ENCODE results near the gene CNIH1.
"Not testable (repeated sequence)": the region's sequence is repeated elsewhere in the genome, so short reads cannot be mapped to it uniquely, and the experiment has no call there.

Gene CNIH1

GRCh38 chr14:54383835-54384234, 57.3 kb downstream of the CNIH1 start:
- no peak for DNase-seq (ENCODE audit: low read depth, low spot score)

DNA sequence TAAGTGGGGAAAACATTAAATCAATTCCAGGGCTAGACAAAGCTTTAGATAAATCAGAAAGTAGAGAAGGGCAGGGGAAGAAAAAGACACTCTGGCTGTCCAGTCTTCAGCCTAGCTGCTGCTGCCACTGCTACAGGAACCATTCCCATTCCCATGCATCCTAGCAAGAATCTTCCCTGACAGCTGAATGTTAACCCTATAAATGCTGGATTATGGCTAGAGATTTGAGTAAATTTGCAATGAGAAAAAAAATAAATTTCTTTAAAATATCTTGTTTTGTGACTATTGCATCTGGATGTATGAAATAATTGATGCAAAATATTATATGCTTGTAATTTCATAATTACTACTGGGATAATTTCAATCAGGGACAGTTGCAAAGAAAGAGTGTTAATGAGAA, 59.4 kb downstream of the CNIH1 start:
- no peak for DNase-seq (ENCODE audit: low read depth, low spot score)

DNA sequence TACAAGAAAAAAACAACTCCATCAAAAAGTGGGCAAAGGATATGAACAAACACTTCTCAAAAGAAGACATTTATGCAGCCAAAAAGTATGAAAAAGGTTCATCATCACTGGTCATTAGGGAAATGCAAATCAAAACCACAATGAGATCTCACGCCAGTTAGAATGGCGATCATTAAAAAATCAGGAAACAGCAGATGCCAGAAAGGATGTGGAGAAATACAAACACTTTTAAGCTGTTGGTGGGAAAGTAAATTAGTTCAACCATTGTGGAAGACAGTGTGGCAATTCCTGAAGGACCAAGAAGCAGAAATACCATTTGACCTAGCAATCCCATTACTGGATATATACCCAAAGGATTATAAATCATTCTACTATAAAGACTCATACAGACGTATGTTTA, 60.6 kb downstream of the CNIH1 start:
- not testable (repeated sequence) for DNase-seq (ENCODE audit: low read depth, low spot score)

GRCh38 chr14:54378893-54379292, 62.3 kb downstream of the CNIH1 start:
- not testable (repeated sequence) for DNase-seq (ENCODE audit: low read depth, low spot score)

DNA sequence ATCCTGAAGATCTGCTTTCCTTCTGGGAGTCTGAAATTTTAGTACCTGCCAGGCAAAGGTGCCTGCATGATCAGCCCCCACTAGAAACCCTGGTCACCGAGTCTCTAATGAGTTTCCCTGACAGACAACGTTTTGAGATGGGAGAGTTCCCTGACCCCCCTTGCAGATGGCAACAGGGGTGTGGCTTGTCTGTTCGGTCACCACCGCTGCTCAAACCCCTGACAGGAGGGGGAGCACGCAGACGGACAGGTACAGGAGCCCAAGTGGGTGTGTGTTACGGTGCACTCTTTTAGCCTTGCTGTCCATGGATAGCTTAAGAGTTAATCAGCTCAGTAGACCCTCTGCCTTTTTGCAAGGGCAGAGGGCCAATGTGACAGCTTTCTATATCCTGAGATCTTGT, 63.7 kb downstream of the CNIH1 start:
- DNase-seq (ENCODE audit: low read depth, low spot score): no peak

DNA sequence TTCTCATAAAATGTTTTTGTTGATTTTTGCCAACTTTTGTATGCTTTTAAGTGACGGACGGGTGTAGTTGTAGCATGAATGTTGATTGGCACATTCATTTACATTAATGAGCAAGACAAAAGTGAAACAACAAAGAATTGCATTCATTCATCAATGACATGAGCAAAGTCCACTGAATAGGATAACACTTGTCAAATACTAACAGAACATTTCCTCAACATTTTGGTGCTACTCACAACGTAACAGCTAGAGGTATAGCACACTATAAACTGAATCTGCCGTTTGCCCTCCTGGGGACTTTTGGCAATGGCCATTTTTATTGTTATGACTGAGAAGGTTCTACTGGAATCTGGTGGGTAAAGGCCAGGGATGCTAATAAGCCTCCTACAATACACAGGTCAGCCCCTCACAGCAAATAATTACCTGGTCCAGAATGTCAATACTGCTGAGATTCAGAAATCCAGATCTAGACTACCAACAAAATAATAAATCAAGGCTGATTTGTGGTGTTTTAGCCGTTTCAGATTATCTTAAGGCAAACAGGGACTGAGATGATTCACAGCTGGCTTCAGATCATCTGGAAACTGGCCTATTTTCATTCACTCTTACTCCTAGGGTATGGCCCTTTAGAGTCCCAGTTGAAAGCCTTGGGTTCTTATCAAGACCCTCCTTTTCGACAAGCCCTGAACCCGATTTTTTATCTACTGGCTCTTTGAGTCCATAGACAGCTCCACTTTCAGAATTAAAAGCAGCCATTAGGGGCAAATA, 66.9 kb downstream of the CNIH1 start:
- DNase-seq (ENCODE audit: low read depth, low spot score): no peak

All from activated naive CD8-positive, alpha-beta T cell treated with anti-CD3 and anti-CD28 coated beads, Interleukin-2, amount 50 U/mL, for 16 hours (primary cell).